ENCODE data around the gene SMAD6.

DNA sequence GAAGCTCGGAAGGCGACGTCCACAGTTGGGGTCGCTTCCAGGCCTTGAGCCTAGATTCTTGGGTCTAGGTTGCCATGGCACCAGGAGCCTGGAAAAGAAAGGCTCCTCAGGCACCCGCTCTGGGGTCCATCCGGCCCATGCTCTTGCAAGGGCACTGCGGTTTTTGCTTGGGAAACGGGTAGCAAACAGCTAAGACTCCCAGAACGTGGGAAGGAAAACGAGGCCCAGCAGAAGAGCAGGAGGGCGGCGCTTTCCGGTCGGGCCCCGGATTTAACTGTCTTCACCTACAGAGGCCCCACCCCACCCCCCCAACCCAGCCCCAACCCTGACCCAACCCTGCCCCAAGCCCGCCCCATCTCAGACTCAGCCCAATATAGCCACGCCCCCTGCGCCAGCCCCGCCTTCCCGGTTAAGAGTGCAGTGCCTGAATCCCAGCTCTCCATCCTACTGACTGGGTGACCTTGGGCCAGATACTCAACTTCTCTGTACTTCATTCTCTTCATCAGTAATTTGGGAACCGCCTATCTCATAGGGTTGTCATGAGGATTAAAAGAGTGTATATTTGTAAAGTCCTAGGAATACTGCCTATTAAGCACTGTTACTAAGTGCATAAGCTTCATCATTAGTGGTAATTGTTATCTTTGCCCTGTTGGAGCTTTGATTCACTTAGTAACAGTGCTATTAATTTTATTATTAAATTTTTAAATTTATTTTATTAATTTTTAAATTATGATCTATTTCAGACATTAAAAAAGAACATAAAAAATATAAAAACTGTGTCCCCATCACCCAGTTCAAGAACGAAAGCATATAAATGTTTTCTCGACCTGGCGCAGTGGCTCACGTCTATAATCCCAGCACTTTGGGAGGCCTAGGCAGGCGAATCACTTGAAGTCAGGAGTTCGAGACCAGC is 28.4 kb upstream of the SMAD6 start:
- no peak for TF ChIP-seq POLR2AphosphoS5 (IDR thresholded peaks at IDR 0.05; ENCODE audit: low read depth, low read length)
- TF ChIP-seq, protein P1, sequence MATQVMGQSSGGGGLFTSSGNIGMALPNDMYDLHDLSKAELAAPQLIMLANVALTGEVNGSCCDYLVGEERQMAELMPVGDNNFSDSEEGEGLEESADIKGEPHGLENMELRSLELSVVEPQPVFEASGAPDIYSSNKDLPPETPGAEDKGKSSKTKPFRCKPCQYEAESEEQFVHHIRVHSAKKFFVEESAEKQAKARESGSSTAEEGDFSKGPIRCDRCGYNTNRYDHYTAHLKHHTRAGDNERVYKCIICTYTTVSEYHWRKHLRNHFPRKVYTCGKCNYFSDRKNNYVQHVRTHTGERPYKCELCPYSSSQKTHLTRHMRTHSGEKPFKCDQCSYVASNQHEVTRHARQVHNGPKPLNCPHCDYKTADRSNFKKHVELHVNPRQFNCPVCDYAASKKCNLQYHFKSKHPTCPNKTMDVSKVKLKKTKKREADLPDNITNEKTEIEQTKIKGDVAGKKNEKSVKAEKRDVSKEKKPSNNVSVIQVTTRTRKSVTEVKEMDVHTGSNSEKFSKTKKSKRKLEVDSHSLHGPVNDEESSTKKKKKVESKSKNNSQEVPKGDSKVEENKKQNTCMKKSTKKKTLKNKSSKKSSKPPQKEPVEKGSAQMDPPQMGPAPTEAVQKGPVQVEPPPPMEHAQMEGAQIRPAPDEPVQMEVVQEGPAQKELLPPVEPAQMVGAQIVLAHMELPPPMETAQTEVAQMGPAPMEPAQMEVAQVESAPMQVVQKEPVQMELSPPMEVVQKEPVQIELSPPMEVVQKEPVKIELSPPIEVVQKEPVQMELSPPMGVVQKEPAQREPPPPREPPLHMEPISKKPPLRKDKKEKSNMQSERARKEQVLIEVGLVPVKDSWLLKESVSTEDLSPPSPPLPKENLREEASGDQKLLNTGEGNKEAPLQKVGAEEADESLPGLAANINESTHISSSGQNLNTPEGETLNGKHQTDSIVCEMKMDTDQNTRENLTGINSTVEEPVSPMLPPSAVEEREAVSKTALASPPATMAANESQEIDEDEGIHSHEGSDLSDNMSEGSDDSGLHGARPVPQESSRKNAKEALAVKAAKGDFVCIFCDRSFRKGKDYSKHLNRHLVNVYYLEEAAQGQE (IDR thresholded peaks at IDR 0.05; ENCODE audit: insufficient read depth in 1 of 2, low read depth in 2 of 2, low read length in 2 of 2): no peak
- no peak for TF ChIP-seq TAF1 (IDR thresholded peaks at IDR 0.05; ENCODE audit: borderline replicate concordance, insufficient read depth, low read length)
- no peak for TF ChIP-seq SIN3A (IDR thresholded peaks at IDR 0.05; ENCODE audit: borderline replicate concordance, insufficient read depth, low read length)
- no peak for TF ChIP-seq FOXP2 (optimal IDR thresholded peaks at IDR 0.05; ENCODE audit: borderline replicate concordance, extremely low read depth, extremely low read length, insufficient read depth)

All from PFSK-1 (cell line).